ENCODE measurements around the gene CD2.

GRCh38 chr1:116754198-116754977 is at the start of gene CD2:
- no peak for TF ChIP-seq POLR2AphosphoS5 (IDR thresholded peaks at IDR 0.05; ENCODE audit: low read depth, low read length)
- TF ChIP-seq TAF1 (IDR thresholded peaks at IDR 0.05; ENCODE audit: borderline replicate concordance, low read depth, low read length) = no peak
- TF ChIP-seq POLR2A (IDR thresholded peaks at IDR 0.05; ENCODE audit: low read depth, low read length) = no peak
